K562 (cell line): Measurements from ENCODE around the gene MOB3C. TPM values are rescaled to one million over a fixed set of nuclear protein-coding genes. Genes with fewer than 3 reads are reported as not detected.

Source experiments
- AFF1 ChIP-seq, 2 experiments: fragments of 450-650 bp; IDR thresholded peaks; 2 replicates each; pipeline ENCODE4 v1.6.1; 2018; ENCODE audit warnings: mild to moderate bottlenecking in 2 of 2, low read depth in 1 of 2; ENCODE audit not compliant: partially characterized antibody in 2 of 2
- BCL6 ChIP-seq: fragments of 250-450 bp; sonication (Bioruptor Pico); IDR thresholded peaks from 2 replicates; pipeline ENCODE4 v1.4.0; 2020
- C11orf30 ChIP-seq: fragments of 450-650 bp; IDR thresholded peaks from 2 replicates; pipeline ENCODE4 v1.6.1; 2016; ENCODE audit warnings: low read depth, mild to moderate bottlenecking
- CC2D1A ChIP-seq: fragments of 450-650 bp; IDR thresholded peaks from 2 replicates; pipeline ENCODE4 v1.6.1; 2017; ENCODE audit warnings: mild to moderate bottlenecking
- FOXP1 ChIP-seq: sonication (generic); formaldehyde crosslinking; IDR thresholded peaks from 2 replicates; pipeline ENCODE4 v1.8.0; 2022; ENCODE audit warnings: mild to moderate bottlenecking, missing genetic modification reagents
- JUND ChIP-seq, 2 experiments: IDR thresholded peaks; 2 replicates in 1 of 2; 3 replicates in 1 of 2; pipeline ENCODE4 v1.6.1; 2011; ENCODE audit warnings: borderline replicate concordance in 2 of 2, low read depth in 2 of 2, low read length in 2 of 2, improper control_type of control experiment in 1 of 2, missing biosample characterization in 1 of 2, missing genetic modification characterization in 1 of 2, missing genetic modification reagents in 1 of 2
- MTA3 ChIP-seq: fragments of 450-650 bp; formaldehyde crosslinking; IDR thresholded peaks from 2 replicates; pipeline ENCODE4 v1.6.1; 2017; ENCODE audit warnings: mild to moderate bottlenecking, borderline replicate concordance
- PHF20 ChIP-seq: fragments of 450-650 bp; IDR thresholded peaks from 2 replicates; pipeline ENCODE4 v1.6.1; 2018; ENCODE audit not compliant: partially characterized antibody
- TOE1 ChIP-seq, 2 experiments: fragments of 450-650 bp in 1 of 2; sonication (generic) in 1 of 2; formaldehyde crosslinking in 1 of 2; IDR thresholded peaks; 2 replicates each; pipeline versions ENCODE4 v1.7.1 to v1.8.0; 2016 to 2022; ENCODE audit warnings: borderline replicate concordance in 2 of 2, mild to moderate bottlenecking in 2 of 2, antibody characterized with exemption in 1 of 2, inconsistent platforms in 1 of 2, low read depth in 1 of 2, missing genetic modification reagents in 1 of 2, moderate library complexity in 1 of 2
- TRIM25 ChIP-seq: fragments of 450-650 bp; IDR thresholded peaks from 2 replicates; pipeline ENCODE4 v1.7.0; 2016; ENCODE audit warnings: borderline replicate concordance
- WHSC1 ChIP-seq: IDR thresholded peaks from one replicate; pipeline ENCODE4 v1.6.1; 2012; ENCODE audit warnings: low read length, control low read depth, inconsistent platforms
- ZHX1 ChIP-seq: fragments of 150-350 bp; conservative IDR thresholded peaks from 2 replicates; pipeline ENCODE4 v1.6.1; 2014; ENCODE audit warnings: low read length
- ZNF140 ChIP-seq: fragments of 250-450 bp; sonication (Bioruptor Pico); IDR thresholded peaks from 2 replicates; pipeline ENCODE4 v1.8.0; 2021; ENCODE audit warnings: moderate library complexity, mild to moderate bottlenecking, inconsistent platforms
- ZNF347 ChIP-seq: fragments of 450-650 bp; formaldehyde crosslinking; IDR thresholded peaks from 2 replicates; pipeline ENCODE4 v1.4.0; 2020; ENCODE audit warnings: low read depth, mild to moderate bottlenecking, moderate library complexity
- ZNF445 ChIP-seq: fragments of 250-450 bp; sonication (Bioruptor Pico); IDR thresholded peaks from 2 replicates; pipeline ENCODE4 v1.4.0; 2020; ENCODE audit warnings: low read depth, mild to moderate bottlenecking, moderate library complexity
- ZNF551 ChIP-seq: fragments of 250-450 bp; sonication (Bioruptor Pico); IDR thresholded peaks from 2 replicates; pipeline ENCODE4 v1.5.0; 2021; ENCODE audit warnings: mild to moderate bottlenecking, moderate library complexity
- polyA plus RNA-seq, 8 experiments: library from polyadenylated mRNA; depleted of rRNA in 4 of 8; stranded (reverse) in 5 of 8; unstranded in 3 of 8; fragments of >200 nt; fragmentation: Nextera tagmentation in 2 of 8; fragmentation: Illumina TruSeq in 1 of 8; extraction: Ambion mirVana in 2 of 8; extraction: Trizol in 1 of 8; gene quantifications; 2 replicates each; pipeline versions ENCODE4 v1.2.1 to v1.2.3, GENCODE V29; 2011 to 2014; ENCODE audit warnings: inconsistent platforms in 1 of 8, missing spikeins in 1 of 8
- total RNA-seq, 7 experiments: library from RNA; depleted of rRNA in 6 of 7; stranded (reverse); fragments of >200 nt in 6 of 7; fragmentation: Illumina TruSeq in 2 of 7; extraction: Trizol in 2 of 7; gene quantifications; 2 replicates each; pipeline versions ENCODE4 v1.2.1 to v1.2.3, GENCODE V29; 2011 to 2021; ENCODE audit warnings: low replicate concordance in 1 of 7

The MOB3C gene
- total and polyA plus RNA-seq, 9 of the 15 experiments (the other 6 are each of a cell fraction or from before 2014, with no cell fraction given): 1.0 to 7.5 (median 3.7) TPM

- TF ChIP-seq JUND (IDR thresholded peaks at IDR 0.05; ENCODE audit: borderline replicate concordance, low read depth, low read length): no peak; the same call in 1 of the 2 replicates
- no peak; the same call in 2 of the 3 replicates for TF ChIP-seq JUND (tag; IDR thresholded peaks at IDR 0.05; ENCODE audit: borderline replicate concordance, low read depth, low read length)
- no peak for TF ChIP-seq ZNF551 (CRISPR knock-in tag)
- TF ChIP-seq CC2D1A: no peak
- TF ChIP-seq PHF20: peak; percentile 85
- TF ChIP-seq C11orf30: no peak
- no peak for TF ChIP-seq WHSC1
- TF ChIP-seq BCL6 (CRISPR knock-in tag): no peak
- TF ChIP-seq TRIM25: no peak
- TF ChIP-seq FOXP1: no peak
- no peak for TF ChIP-seq ZNF347
- TF ChIP-seq ZHX1: no peak
- TF ChIP-seq MTA3: peak; percentile 86; the same call in 1 of the 2 replicates
- TF ChIP-seq ZNF140 (CRISPR knock-in tag): no peak
- peak in 1 of 2 experiments; percentile 27 for TF ChIP-seq AFF1 (IDR thresholded peaks at IDR 0.05; ENCODE audit: low read depth in 1 of 2, partially characterized antibody in 2 of 2)
- TF ChIP-seq ZNF445 (CRISPR knock-in tag): no peak
- no peak for TF ChIP-seq TOE1 (IDR thresholded peaks at IDR 0.05; ENCODE audit: borderline replicate concordance)
- TF ChIP-seq TOE1 (CRISPR knock-in tag; IDR thresholded peaks at IDR 0.05; ENCODE audit: borderline replicate concordance, low read depth): no peak
Measured at GRCh38 chr1:46603858-46604549, 12.6 kb downstream of the MOB3C start, which contains the start of gene MKNK1 (continued).
